Endodermal cell (in vitro differentiated cells): ENCODE data around the gene ATP6AP1. TPM values are rescaled to one million over a fixed set of nuclear protein-coding genes. Genes with fewer than 3 reads are reported as not detected.

Experiments used
- DNase-seq: peaks from one replicate; pipeline ENCODE4 v3.0.0-alpha.2; 2017
- H3K27ac ChIP-seq: 2 replicates; pipeline ENCODE4 v1.5.1; 2013; ENCODE audit warnings: mild to moderate bottlenecking, low read depth, low read length, moderate library complexity
- H3K27me3 ChIP-seq: 2 replicates; pipeline ENCODE4 v1.6.1; 2013; ENCODE audit warnings: mild to moderate bottlenecking, low read length, moderate library complexity; ENCODE audit not compliant: insufficient read depth, control insufficient read depth, poor library complexity, severe bottlenecking
- H3K36me3 ChIP-seq: 2 replicates; pipeline ENCODE4 v1.7.0; 2013; ENCODE audit warnings: mild to moderate bottlenecking, low read length, moderate library complexity; ENCODE audit not compliant: control insufficient read depth, insufficient read depth
- H3K4me1 ChIP-seq: one replicate; pipeline ENCODE4 v1.7.0; 2013; ENCODE audit warnings: low read length; ENCODE audit not compliant: control insufficient read depth, insufficient read depth
- H3K4me3 ChIP-seq: 2 replicates; pipeline ENCODE4 v1.5.1; 2013; ENCODE audit warnings: mild to moderate bottlenecking, low read length, moderate library complexity
- H3K9ac ChIP-seq: 2 replicates; pipeline ENCODE4 v1.6.1; 2013; ENCODE audit warnings: mild to moderate bottlenecking, low read length, moderate library complexity; ENCODE audit not compliant: poor library complexity, severe bottlenecking; ENCODE audit errors: extremely low read depth
- H3K9me3 ChIP-seq: 2 replicates; pipeline ENCODE4 v1.6.1; 2013; ENCODE audit warnings: mild to moderate bottlenecking, low read length, moderate library complexity; ENCODE audit not compliant: control insufficient read depth
- H3K27ac Mint-ChIP-seq: 2 replicates; pipeline ENCODE4 v1.8.0; 2020; ENCODE audit warnings: mixed read lengths
- H3K27me3 Mint-ChIP-seq: 2 replicates; pipeline ENCODE4 v1.8.0; 2021; ENCODE audit warnings: mild to moderate bottlenecking, mixed read lengths; ENCODE audit not compliant: insufficient read depth
- H3K36me3 Mint-ChIP-seq: 2 replicates; pipeline ENCODE4 v1.8.0; 2020; ENCODE audit warnings: low read depth, mixed read lengths
- H3K4me1 Mint-ChIP-seq: 2 replicates; pipeline ENCODE4 v1.8.0; 2020; ENCODE audit warnings: mixed read lengths
- H3K4me3 Mint-ChIP-seq: 2 replicates; pipeline ENCODE4 v1.8.0; 2020; ENCODE audit warnings: mild to moderate bottlenecking, moderate library complexity, mixed read lengths
- H3K9me3 Mint-ChIP-seq: 2 replicates; pipeline ENCODE4 v1.8.0; 2020; ENCODE audit warnings: mild to moderate bottlenecking, mixed read lengths
- WGBS, 2 experiments: methylation state at CpG; one replicate each; pipeline versions ENCODE4 v1.1.5 to v1.1.7; 2013; ENCODE audit warnings: missing lambda C conversion rate in 2 of 2, mixed read lengths in 1 of 2; ENCODE audit not compliant: insufficient coverage in 1 of 2, insufficient read length in 1 of 2; 5-methylcytosine and 5-hydroxymethylcytosine counted together
- total RNA-seq, 2 donors: library from RNA; stranded (reverse); fragmentation: NEBNext Ultra II Directional in 1 of 2; extraction: Animal tissue kit (Norgen Biotek cat#: 25700) in 1 of 2; gene quantifications; 2 replicates in 1 of 2; 3 replicates in 1 of 2; pipeline ENCODE4 v1.2.1, GENCODE V29; 2021
- TF ChIP-seq, protein P1 (sequence below): fragments of 200-600 bp; sonication (generic); conservative IDR thresholded peaks from 2 replicates; pipeline ENCODE4 v1.5.0; 2021; ENCODE audit warnings: antibody characterized with exemption, mild to moderate bottlenecking

The ATP6AP1 gene
- total RNA-seq, 2 donors from 2014 or later, result 61.6 to 66.8 TPM

DNA sequence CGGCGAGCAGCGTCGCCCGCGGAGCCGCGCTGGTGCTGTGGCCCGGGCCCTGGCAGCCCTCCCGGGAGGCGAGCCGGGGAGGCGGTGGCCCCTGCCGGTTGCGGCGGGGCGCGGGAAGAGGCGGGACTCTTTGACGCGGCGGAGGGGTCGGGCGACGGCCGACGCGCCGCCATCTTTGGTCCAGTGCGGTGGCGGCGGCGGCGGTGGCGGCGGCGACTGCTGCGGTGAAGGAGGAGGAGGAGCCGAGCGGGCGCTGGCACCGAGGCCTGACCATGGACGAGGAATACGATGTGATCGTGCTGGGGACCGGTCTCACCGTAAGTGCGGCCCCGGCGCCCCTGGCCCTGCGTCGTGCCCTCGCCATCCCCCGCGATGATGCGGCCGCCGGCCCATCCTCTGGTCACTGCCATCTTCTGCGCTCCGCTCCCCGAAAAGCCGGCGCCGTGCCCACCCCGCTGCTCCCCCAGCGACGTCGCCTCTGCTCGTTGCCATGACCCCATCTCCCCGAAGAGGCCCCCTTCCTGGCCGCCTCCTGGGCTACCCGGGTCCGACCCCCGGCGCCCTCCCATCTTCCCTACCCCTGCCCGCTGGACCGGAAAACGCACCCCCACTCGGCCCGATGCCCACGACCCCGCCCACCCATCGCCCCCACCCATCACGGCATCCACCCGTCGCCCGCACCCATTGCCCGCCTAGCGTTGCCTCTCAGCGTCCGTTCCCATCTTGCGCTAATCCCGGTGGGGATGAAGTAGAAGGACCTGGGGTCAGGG, 8.7 kb downstream of the ATP6AP1 start, which contains the start of gene GDI1:
Gene GDI1 (plus strand): TSS at position 172 of the 770 bp plus-strand sequence. CDS start 101 bp downstream, at position 273.
- peak within 1 kb of the TSS; percentile 71 for H3K27ac ChIP-seq
- Mint-ChIP-seq H3K9me3 (peaks cover 75% of the 10 kb centered on the region), H3K4me1 (no peaks in the 10 kb centered on the region)

DNA sequence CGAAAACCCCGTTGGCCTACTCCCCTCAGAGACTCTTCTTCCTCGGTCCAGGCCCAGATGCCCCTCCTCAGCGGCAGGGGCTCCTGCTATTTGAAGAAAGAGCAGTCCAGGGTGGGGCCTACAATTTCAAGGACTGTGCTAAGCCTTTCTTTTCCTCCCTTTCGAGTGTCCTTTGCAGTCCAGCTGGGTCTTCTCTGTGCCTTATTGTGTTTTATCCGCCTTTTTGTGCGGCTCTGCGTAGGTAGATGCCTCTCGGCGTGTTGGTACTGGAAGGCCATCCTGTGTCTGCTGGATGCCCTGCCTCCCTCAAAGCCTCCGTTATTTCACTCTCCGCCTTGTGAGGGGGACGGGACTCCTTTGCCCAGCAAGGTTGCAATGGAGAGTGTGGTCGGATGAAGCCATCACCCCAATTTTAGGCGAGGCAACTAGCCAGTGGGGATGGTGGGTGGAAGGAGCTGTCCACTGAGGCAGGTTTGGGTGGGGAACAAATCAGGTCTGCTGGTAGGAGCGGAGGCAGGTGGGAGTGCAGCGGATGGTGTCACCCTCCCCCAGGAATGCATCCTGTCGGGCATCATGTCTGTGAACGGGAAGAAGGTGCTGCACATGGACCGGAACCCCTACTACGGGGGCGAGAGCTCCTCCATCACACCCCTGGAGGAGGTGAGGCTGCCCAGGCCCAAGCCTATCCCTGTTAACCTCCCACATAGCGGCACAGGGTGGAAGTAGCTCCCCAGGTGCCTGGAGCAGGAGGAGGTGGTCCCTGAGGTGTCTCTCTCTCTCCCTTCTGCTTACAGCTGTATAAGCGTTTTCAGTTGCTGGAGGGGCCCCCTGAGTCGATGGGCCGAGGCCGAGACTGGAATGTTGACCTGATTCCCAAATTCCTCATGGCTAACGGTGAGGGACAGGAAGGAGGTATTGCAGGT, 9.8 kb downstream of the ATP6AP1 start:
- Histone ChIP-seq H3K4me1 (no peaks in the 10 kb centered on the region), H3K27ac (peak overlapping the region; percentile 71), H3K27me3 (no peaks in the 10 kb centered on the region), H3K9ac (no peak overlapping the region), H3K4me3 (peak overlapping the region; percentile 85), H3K9me3 (no peaks in the 10 kb centered on the region), H3K36me3 (peaks cover 22% of the 10 kb centered on the region)
- H3K27me3 Mint-ChIP-seq, result no peaks in the 10 kb centered on the region
- WGBS, 2 experiments, result 67 to 85% methylated on average over 8 to 26 of the region's 28 CpGs
- peaks cover 18% of the 10 kb centered on the region for H3K36me3 Mint-ChIP-seq
- peak overlapping the region; percentile 78 for H3K4me3 Mint-ChIP-seq
- no peak for DNase-seq
- no peak overlapping the region for H3K27ac Mint-ChIP-seq
- H3K4me1 Mint-ChIP-seq, result no peaks in the 10 kb centered on the region
- TF ChIP-seq, protein P1, sequence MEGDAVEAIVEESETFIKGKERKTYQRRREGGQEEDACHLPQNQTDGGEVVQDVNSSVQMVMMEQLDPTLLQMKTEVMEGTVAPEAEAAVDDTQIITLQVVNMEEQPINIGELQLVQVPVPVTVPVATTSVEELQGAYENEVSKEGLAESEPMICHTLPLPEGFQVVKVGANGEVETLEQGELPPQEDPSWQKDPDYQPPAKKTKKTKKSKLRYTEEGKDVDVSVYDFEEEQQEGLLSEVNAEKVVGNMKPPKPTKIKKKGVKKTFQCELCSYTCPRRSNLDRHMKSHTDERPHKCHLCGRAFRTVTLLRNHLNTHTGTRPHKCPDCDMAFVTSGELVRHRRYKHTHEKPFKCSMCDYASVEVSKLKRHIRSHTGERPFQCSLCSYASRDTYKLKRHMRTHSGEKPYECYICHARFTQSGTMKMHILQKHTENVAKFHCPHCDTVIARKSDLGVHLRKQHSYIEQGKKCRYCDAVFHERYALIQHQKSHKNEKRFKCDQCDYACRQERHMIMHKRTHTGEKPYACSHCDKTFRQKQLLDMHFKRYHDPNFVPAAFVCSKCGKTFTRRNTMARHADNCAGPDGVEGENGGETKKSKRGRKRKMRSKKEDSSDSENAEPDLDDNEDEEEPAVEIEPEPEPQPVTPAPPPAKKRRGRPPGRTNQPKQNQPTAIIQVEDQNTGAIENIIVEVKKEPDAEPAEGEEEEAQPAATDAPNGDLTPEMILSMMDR, result no peak
- H3K9me3 Mint-ChIP-seq, result peaks cover 75% of the 10 kb centered on the region

More for the DNA sequence above, 8.7 kb downstream of the ATP6AP1 start, which contains the start of gene GDI1:
- Histone ChIP-seq H3K9me3 (no peaks in the 10 kb centered on the region), H3K27me3 (no peaks in the 10 kb centered on the region), H3K9ac (no peak within 1 kb of the TSS), H3K4me1 (no peaks in the 10 kb centered on the region), H3K4me3 (peak within 1 kb of the TSS; percentile 85), H3K36me3 (peaks cover 17% of the 10 kb centered on the region)
- Mint-ChIP-seq H3K27ac (peak within 1 kb of the TSS; percentile 80), H3K27me3 (no peaks in the 10 kb centered on the region), H3K4me3 (peak within 1 kb of the TSS; percentile 78), H3K36me3 (peaks cover 23% of the 10 kb centered on the region)
- peak; percentile 72 for DNase-seq
- 0% methylated on average over 3 to 67 of the region's 93 CpGs for WGBS, 2 experiments
- TF ChIP-seq, protein P1, result no peak

DNA sequence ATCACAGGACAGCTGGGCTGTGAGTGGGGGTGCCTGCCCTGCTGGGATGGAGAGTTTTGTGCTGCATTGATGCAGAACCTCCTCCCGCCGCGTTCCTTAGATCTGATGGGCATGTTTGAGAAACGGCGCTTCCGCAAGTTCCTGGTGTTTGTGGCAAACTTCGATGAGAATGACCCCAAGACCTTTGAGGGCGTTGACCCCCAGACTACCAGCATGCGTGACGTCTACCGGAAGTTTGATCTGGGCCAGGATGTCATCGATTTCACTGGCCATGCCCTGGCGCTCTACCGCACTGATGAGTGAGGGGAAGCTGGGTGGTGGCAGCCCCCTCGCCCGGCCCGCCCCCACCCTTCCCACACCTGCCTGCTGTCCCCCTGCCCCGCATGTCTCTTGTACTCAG, 11.4 kb downstream of the ATP6AP1 start:
- Histone ChIP-seq H3K36me3 (peaks cover 22% of the 10 kb centered on the region), H3K27ac (no peak overlapping the region), H3K27me3 (no peaks in the 10 kb centered on the region), H3K9me3 (no peaks in the 10 kb centered on the region), H3K4me3 (no peak overlapping the region), H3K4me1 (no peaks in the 10 kb centered on the region), H3K9ac (no peak overlapping the region)
- H3K27me3 Mint-ChIP-seq, result no peaks in the 10 kb centered on the region
- no peak overlapping the region for H3K27ac Mint-ChIP-seq
- DNase-seq, result no peak
- H3K4me1 Mint-ChIP-seq, result no peaks in the 10 kb centered on the region
- TF ChIP-seq, protein P1, result no peak
- H3K4me3 Mint-ChIP-seq, result no peak overlapping the region
- peaks cover 14% of the 10 kb centered on the region for H3K36me3 Mint-ChIP-seq
- WGBS, 2 experiments, result 95 to 98% methylated on average over 11 to 12 of the region's 18 CpGs
- peaks cover 67% of the 10 kb centered on the region for H3K9me3 Mint-ChIP-seq
